ENCODE data around the gene DIAPH1.

GRCh38 chr5:141665995-141666940 lies 47.5 kb upstream of the DIAPH1 start:
- TF ChIP-seq, protein P1, sequence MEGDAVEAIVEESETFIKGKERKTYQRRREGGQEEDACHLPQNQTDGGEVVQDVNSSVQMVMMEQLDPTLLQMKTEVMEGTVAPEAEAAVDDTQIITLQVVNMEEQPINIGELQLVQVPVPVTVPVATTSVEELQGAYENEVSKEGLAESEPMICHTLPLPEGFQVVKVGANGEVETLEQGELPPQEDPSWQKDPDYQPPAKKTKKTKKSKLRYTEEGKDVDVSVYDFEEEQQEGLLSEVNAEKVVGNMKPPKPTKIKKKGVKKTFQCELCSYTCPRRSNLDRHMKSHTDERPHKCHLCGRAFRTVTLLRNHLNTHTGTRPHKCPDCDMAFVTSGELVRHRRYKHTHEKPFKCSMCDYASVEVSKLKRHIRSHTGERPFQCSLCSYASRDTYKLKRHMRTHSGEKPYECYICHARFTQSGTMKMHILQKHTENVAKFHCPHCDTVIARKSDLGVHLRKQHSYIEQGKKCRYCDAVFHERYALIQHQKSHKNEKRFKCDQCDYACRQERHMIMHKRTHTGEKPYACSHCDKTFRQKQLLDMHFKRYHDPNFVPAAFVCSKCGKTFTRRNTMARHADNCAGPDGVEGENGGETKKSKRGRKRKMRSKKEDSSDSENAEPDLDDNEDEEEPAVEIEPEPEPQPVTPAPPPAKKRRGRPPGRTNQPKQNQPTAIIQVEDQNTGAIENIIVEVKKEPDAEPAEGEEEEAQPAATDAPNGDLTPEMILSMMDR (IDR thresholded peaks at IDR 0.05): no peak
- no peak for TF ChIP-seq POLR2A (IDR thresholded peaks at IDR 0.05)

Measured in vagina (tissue), 2 donors.